ENCODE results near the gene MYO1C.

Gene MYO1C

DNA sequence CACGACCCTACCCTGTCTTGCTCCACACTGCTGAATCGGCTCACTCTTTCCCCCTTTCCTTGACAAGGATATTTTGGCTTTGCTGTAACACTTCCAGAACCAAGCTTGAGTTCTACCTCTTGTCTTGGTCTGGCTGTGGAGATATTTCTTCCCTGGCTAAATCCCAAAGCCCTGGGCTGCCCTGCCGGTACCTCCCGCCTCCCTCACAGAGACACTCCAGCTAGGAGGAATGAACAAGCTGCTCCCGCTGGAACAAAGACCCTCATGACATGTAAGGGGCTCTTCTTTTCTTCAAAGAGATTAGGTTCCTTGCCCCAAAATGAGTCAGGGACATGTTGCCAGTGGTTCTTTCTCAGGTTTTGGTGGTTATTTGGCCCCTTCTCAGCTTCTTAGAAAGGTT lies 13.1 kb upstream of the MYO1C start:
- TF ChIP-seq PPARA (CRISPR knock-in tag; IDR thresholded peaks at IDR 0.05; ENCODE audit: borderline replicate concordance): no peak
- no peak for TF ChIP-seq SNAI2 (CRISPR knock-in tag; IDR thresholded peaks at IDR 0.05)
- no peak for TF ChIP-seq CSDC2 (CRISPR knock-in tag; IDR thresholded peaks at IDR 0.05)
- TF ChIP-seq RARB (CRISPR knock-in tag; IDR thresholded peaks at IDR 0.05): no peak
- TF ChIP-seq OSR1 (CRISPR knock-in tag; IDR thresholded peaks at IDR 0.05): no peak
- TF ChIP-seq ZNF8 (CRISPR knock-in tag; IDR thresholded peaks at IDR 0.05): no peak
- no peak for TF ChIP-seq CREB5 (CRISPR knock-in tag; IDR thresholded peaks at IDR 0.05; ENCODE audit: low read depth)
- TF ChIP-seq CSRNP3 (CRISPR knock-in tag; IDR thresholded peaks at IDR 0.05): no peak
- TF ChIP-seq TCF4 (CRISPR knock-in tag; IDR thresholded peaks at IDR 0.05; ENCODE audit: borderline replicate concordance): no peak
- no peak for ATAC-seq

DNA sequence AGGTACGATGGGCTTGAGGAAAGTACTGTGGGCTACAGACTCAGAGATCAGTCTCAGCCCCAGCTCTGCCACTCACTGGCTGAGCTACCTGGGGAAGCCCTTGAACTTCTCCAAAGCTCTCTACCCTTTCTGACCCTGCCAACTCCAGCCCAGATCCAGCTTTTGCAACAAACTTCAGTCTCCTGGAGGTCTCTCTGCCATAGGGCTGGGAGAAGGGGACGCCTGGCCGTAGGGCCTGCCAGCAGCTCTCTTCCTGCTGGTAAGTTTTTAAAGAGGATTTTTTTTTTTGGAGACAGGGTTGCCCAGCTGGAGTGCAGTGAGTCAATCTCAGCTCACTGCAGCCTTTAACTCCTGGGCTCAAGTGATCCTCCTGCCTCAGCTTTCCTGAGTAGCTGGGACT lies 12.4 kb upstream of the MYO1C start:
- TF ChIP-seq ISL1 (CRISPR knock-in tag; IDR thresholded peaks at IDR 0.05): no peak
- TF ChIP-seq CREB5 (CRISPR knock-in tag; IDR thresholded peaks at IDR 0.05; ENCODE audit: low read depth): no peak
- TF ChIP-seq, protein P1, sequence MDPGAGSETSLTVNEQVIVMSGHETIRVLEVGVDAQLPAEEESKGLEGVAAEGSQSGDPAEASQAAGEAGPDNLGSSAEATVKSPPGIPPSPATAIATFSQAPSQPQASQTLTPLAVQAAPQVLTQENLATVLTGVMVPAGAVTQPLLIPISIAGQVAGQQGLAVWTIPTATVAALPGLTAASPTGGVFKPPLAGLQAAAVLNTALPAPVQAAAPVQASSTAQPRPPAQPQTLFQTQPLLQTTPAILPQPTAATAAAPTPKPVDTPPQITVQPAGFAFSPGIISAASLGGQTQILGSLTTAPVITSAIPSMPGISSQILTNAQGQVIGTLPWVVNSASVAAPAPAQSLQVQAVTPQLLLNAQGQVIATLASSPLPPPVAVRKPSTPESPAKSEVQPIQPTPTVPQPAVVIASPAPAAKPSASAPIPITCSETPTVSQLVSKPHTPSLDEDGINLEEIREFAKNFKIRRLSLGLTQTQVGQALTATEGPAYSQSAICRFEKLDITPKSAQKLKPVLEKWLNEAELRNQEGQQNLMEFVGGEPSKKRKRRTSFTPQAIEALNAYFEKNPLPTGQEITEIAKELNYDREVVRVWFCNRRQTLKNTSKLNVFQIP (CRISPR knock-in tag; IDR thresholded peaks at IDR 0.05; ENCODE audit: borderline replicate concordance, low read depth): no peak
- no peak for TF ChIP-seq GLIS3 (CRISPR knock-in tag; IDR thresholded peaks at IDR 0.05)
- TF ChIP-seq ZNF565 (CRISPR knock-in tag; conservative IDR thresholded peaks at IDR 0.05; ENCODE audit: low read depth): no peak
- no peak for TF ChIP-seq SNAI2 (CRISPR knock-in tag; IDR thresholded peaks at IDR 0.05)
- no peak for TF ChIP-seq BACH2 (CRISPR knock-in tag; IDR thresholded peaks at IDR 0.05; ENCODE audit: borderline replicate concordance)
- TF ChIP-seq, protein P2, sequence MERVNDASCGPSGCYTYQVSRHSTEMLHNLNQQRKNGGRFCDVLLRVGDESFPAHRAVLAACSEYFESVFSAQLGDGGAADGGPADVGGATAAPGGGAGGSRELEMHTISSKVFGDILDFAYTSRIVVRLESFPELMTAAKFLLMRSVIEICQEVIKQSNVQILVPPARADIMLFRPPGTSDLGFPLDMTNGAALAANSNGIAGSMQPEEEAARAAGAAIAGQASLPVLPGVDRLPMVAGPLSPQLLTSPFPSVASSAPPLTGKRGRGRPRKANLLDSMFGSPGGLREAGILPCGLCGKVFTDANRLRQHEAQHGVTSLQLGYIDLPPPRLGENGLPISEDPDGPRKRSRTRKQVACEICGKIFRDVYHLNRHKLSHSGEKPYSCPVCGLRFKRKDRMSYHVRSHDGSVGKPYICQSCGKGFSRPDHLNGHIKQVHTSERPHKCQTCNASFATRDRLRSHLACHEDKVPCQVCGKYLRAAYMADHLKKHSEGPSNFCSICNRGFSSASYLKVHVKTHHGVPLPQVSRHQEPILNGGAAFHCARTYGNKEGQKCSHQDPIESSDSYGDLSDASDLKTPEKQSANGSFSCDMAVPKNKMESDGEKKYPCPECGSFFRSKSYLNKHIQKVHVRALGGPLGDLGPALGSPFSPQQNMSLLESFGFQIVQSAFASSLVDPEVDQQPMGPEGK (CRISPR knock-in tag; IDR thresholded peaks at IDR 0.05; ENCODE audit: borderline replicate concordance): no peak
- no peak for TF ChIP-seq PPARA (CRISPR knock-in tag; IDR thresholded peaks at IDR 0.05; ENCODE audit: borderline replicate concordance)
- no peak for TF ChIP-seq ESRRG (CRISPR knock-in tag; IDR thresholded peaks at IDR 0.05)
- no peak for TF ChIP-seq TOX (CRISPR knock-in tag; IDR thresholded peaks at IDR 0.05; ENCODE audit: borderline replicate concordance)
- no peak for TF ChIP-seq RARB (CRISPR knock-in tag; IDR thresholded peaks at IDR 0.05)
- no peak for TF ChIP-seq ZC3H10 (CRISPR knock-in tag; IDR thresholded peaks at IDR 0.05)
- TF ChIP-seq, protein P3, sequence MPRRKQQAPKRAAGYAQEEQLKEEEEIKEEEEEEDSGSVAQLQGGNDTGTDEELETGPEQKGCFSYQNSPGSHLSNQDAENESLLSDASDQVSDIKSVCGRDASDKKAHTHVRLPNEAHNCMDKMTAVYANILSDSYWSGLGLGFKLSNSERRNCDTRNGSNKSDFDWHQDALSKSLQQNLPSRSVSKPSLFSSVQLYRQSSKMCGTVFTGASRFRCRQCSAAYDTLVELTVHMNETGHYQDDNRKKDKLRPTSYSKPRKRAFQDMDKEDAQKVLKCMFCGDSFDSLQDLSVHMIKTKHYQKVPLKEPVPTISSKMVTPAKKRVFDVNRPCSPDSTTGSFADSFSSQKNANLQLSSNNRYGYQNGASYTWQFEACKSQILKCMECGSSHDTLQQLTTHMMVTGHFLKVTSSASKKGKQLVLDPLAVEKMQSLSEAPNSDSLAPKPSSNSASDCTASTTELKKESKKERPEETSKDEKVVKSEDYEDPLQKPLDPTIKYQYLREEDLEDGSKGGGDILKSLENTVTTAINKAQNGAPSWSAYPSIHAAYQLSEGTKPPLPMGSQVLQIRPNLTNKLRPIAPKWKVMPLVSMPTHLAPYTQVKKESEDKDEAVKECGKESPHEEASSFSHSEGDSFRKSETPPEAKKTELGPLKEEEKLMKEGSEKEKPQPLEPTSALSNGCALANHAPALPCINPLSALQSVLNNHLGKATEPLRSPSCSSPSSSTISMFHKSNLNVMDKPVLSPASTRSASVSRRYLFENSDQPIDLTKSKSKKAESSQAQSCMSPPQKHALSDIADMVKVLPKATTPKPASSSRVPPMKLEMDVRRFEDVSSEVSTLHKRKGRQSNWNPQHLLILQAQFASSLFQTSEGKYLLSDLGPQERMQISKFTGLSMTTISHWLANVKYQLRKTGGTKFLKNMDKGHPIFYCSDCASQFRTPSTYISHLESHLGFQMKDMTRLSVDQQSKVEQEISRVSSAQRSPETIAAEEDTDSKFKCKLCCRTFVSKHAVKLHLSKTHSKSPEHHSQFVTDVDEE (CRISPR knock-in tag; IDR thresholded peaks at IDR 0.05): no peak
- no peak for TF ChIP-seq ZNF8 (CRISPR knock-in tag; IDR thresholded peaks at IDR 0.05)
- TF ChIP-seq CSDC2 (CRISPR knock-in tag; IDR thresholded peaks at IDR 0.05): no peak
- TF ChIP-seq OSR1 (CRISPR knock-in tag; IDR thresholded peaks at IDR 0.05): no peak
- TF ChIP-seq TCF4 (CRISPR knock-in tag; IDR thresholded peaks at IDR 0.05; ENCODE audit: borderline replicate concordance): no peak
- TF ChIP-seq ZFP30 (CRISPR knock-in tag; IDR thresholded peaks at IDR 0.05): no peak
- no peak for TF ChIP-seq ZNF70 (CRISPR knock-in tag; IDR thresholded peaks at IDR 0.05)
- ATAC-seq: no peak

Data from SK-N-SH treated with all-trans-retinoic acid at 6 μM for 48 hours (cell line).